Cardiac fibroblast (primary cell): ENCODE measurements around the gene SGMS2.

Experiments used
- DNase-seq, 2 donors: peaks; one replicate each; pipeline versions ENCODE4 v3.0.0 to v3.0.0-alpha.2; 2010; ENCODE audit warnings: low read depth in 2 of 2
- H3K4me3 ChIP-seq, 2 donors: replicated peaks in 1 of 2; 1 replicate in 1 of 2; 2 replicates in 1 of 2; pipeline ENCODE4 v1.5.1; 2011; ENCODE audit warnings: low read depth in 2 of 2, low read length in 2 of 2, mild to moderate bottlenecking in 2 of 2, moderate library complexity in 1 of 2
- TF ChIP-seq, protein P1 (sequence below): IDR thresholded peaks from one replicate; pipeline ENCODE4 v1.5.1; 2011; ENCODE audit warnings: low read depth, mild to moderate bottlenecking, low read length, inconsistent platforms

Gene SGMS2

DNA sequence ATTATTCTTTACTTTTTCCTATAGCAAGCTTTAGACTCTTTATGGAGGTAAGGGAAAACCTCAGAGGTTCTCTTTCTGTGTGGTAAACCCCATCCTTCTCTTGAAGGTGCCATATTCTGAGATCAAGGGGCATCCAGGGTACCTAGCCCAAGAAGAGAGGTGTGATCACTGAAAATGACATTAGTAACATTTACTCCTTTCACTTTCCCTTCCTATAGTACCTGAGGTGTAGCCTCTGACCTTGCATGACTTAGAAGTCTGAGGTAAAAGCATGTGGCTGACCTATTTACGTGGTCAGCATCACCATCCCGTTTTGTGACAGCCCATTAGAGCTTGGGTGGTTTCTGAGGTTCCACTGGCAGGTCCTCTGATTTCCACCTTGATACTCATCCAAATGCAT is 25.7 kb downstream of the SGMS2 start:
- H3K4me3 ChIP-seq, result no peak overlapping the region
- no peak for DNase-seq
- TF ChIP-seq, protein P1, sequence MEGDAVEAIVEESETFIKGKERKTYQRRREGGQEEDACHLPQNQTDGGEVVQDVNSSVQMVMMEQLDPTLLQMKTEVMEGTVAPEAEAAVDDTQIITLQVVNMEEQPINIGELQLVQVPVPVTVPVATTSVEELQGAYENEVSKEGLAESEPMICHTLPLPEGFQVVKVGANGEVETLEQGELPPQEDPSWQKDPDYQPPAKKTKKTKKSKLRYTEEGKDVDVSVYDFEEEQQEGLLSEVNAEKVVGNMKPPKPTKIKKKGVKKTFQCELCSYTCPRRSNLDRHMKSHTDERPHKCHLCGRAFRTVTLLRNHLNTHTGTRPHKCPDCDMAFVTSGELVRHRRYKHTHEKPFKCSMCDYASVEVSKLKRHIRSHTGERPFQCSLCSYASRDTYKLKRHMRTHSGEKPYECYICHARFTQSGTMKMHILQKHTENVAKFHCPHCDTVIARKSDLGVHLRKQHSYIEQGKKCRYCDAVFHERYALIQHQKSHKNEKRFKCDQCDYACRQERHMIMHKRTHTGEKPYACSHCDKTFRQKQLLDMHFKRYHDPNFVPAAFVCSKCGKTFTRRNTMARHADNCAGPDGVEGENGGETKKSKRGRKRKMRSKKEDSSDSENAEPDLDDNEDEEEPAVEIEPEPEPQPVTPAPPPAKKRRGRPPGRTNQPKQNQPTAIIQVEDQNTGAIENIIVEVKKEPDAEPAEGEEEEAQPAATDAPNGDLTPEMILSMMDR, result no peak

- H3K4me3 ChIP-seq, result peak overlapping the region; percentile 2 to 42
- DNase-seq, result peak; percentile 80 to 82
- TF ChIP-seq, protein P1, result no peak
Measured at GRCh38 chr4:107853444-107854355, 29.0 kb downstream of the SGMS2 start.

GRCh38 chr4:107854356-107855022 is 29.8 kb downstream of the SGMS2 start:
- H3K4me3 ChIP-seq, result peak overlapping the region; percentile 2 to 42
- peak; percentile 69 to 85 for DNase-seq
- TF ChIP-seq, protein P1, result no peak

DNA sequence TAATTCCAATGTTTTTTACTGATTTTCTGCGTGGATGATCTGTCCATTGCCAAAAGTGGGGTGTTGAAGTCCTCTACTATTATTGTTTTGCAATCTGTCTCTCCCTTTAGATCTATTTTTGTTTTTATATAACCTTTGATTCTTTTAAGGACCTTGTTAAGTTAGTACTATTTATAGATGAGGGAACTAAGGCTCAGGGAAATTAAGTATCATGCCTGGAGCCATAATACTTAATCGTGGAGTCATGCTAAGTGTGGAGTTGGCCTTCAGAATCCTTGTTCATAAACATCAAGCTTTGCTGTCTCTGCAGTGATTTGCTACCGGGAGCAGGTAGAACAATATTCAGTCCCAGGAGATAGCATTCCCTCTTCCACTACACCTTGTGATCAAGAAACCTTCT is 31.0 kb downstream of the SGMS2 start:
- H3K4me3 ChIP-seq, result no peak overlapping the region
- TF ChIP-seq, protein P1, result no peak
- DNase-seq, result no peak

DNA sequence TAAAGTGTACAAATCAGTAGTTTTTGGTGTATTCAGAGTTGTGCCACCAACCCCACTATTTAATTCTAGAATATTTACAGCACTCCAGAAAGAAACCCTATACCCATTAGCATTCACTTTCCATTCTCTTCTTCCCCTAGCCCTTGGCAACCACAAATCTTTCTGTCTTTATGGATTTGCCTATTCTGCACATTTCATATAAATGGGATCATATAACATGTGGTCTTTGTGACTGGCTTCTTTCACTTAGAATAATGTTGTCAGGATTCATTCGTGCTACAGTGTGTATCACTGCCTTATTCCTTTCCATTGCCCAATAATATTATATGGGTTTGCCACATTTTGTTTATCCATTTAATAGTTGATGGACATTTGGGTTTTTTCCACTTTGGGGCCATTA is 32.2 kb downstream of the SGMS2 start:
- TF ChIP-seq, protein P1, result no peak
- DNase-seq, result no peak
- no peak overlapping the region for H3K4me3 ChIP-seq

GRCh38 chr4:107857741-107858140 is 33.0 kb downstream of the SGMS2 start:
- H3K4me3 ChIP-seq, result no peak overlapping the region
- TF ChIP-seq, protein P1, result no peak
- DNase-seq, result no peak
